B cell (primary cell): Measurements from ENCODE around the gene COL16A1.

Source experiments
- CTCF ChIP-seq: fragments of 200-600 bp; IDR thresholded peaks from one replicate; pipeline ENCODE4 v1.8.0; 2022; ENCODE audit warnings: antibody characterized with exemption, mild to moderate bottlenecking
- EZH2 ChIP-seq: IDR thresholded peaks from 2 replicates; pipeline ENCODE4 v1.6.1; 2012; ENCODE audit warnings: borderline replicate concordance, low read depth, mild to moderate bottlenecking, moderate library complexity, low read length; ENCODE audit not compliant: insufficient read depth, poor library complexity, severe bottlenecking

DNA sequence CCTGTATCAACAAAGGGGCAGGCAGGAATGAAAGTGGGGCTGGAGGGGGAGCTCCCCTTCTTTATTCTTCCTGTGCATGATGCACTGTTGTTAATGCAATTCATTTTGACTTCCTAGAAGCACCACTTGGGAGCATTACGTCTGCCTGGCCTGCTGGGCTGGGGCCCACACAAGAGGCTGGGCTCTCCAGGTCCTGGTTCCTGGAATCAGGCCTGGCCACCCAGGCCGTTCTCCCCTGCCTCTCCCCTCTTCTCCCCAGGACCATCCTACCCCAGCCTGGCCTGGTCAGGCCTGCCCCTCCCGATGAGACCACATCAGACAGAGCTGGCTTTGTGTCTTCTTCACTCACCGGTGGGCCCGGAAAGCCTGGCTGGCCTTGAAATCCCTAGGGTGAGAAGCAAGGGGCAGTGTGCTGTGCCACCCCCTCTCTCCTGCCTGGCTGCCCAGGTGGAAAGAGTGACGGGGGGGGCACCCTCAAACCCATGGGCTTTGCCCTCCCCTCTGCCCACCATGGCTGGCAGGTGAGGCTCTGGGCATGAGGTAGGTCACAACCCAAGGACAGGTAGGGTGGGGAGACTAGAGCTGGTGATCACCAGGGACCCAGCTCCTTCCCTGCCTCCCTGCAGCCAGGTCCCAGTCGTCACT, 38.5 kb downstream of the COL16A1 start:
- TF ChIP-seq CTCF = no peak
- no peak for TF ChIP-seq EZH2
